ENCODE measurements around the gene ACOT8.

DNA sequence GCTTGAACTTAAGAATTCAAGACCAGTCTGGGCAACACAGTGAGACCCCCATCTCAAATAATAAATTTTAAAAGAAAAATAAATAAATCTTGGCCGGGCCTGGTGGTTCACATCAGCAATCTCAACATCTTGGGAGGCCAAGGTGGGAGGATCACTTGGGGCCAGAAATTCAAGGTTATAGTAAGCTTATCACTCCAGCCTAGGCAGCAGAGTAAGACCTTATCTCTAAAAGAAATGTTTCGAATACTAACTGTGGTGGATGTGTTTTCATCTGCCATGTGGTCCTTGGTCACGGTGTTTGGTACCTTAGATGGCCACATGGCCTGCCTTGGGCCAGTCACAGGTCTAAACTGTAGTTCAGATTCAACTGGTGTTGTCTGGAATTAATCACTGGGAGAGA is 39.0 kb downstream of the ACOT8 start:
- no peak for TF ChIP-seq CTCF (IDR thresholded peaks at IDR 0.05)
- no peak for TF ChIP-seq ZFX (IDR thresholded peaks at IDR 0.05; ENCODE audit: borderline replicate concordance)
